ENCODE data around the gene MED14.

DNA sequence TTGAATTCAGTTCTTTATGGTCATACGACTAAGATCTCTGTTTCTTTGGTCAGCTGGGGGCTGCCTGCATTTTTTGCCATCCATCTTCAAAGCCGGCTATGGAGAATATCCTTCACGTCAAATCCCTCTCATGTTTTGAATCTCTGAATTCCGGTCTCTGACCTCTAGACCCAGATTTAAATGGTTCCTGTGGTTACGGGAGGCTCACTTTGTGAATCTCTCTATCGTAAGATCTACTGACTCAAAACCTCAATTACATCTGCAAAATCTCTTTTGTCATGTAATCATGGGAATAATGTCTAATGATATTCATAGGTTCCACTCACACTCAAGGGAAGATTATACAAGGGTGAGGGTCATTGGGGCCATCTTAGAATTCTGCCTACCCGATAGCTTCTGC lies 117.8 kb downstream of the MED14 start:
- TF ChIP-seq, protein P1, sequence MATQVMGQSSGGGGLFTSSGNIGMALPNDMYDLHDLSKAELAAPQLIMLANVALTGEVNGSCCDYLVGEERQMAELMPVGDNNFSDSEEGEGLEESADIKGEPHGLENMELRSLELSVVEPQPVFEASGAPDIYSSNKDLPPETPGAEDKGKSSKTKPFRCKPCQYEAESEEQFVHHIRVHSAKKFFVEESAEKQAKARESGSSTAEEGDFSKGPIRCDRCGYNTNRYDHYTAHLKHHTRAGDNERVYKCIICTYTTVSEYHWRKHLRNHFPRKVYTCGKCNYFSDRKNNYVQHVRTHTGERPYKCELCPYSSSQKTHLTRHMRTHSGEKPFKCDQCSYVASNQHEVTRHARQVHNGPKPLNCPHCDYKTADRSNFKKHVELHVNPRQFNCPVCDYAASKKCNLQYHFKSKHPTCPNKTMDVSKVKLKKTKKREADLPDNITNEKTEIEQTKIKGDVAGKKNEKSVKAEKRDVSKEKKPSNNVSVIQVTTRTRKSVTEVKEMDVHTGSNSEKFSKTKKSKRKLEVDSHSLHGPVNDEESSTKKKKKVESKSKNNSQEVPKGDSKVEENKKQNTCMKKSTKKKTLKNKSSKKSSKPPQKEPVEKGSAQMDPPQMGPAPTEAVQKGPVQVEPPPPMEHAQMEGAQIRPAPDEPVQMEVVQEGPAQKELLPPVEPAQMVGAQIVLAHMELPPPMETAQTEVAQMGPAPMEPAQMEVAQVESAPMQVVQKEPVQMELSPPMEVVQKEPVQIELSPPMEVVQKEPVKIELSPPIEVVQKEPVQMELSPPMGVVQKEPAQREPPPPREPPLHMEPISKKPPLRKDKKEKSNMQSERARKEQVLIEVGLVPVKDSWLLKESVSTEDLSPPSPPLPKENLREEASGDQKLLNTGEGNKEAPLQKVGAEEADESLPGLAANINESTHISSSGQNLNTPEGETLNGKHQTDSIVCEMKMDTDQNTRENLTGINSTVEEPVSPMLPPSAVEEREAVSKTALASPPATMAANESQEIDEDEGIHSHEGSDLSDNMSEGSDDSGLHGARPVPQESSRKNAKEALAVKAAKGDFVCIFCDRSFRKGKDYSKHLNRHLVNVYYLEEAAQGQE (IDR thresholded peaks at IDR 0.05; ENCODE audit: low read depth): no peak
- TF ChIP-seq TAF1 (IDR thresholded peaks at IDR 0.05; ENCODE audit: low read depth) (no peak), ZBTB7A (IDR thresholded peaks at IDR 0.05; ENCODE audit: low read depth) (no peak), EP300 (IDR thresholded peaks at IDR 0.05; ENCODE audit: borderline replicate concordance) (no peak), FOXM1 (IDR thresholded peaks at IDR 0.05; ENCODE audit: borderline replicate concordance, low read depth) (no peak), YY1 (IDR thresholded peaks at IDR 0.05; ENCODE audit: low read depth) (no peak), RAD21 (IDR thresholded peaks at IDR 0.05; ENCODE audit: low read depth) (no peak)
- TF ChIP-seq, protein P2, sequence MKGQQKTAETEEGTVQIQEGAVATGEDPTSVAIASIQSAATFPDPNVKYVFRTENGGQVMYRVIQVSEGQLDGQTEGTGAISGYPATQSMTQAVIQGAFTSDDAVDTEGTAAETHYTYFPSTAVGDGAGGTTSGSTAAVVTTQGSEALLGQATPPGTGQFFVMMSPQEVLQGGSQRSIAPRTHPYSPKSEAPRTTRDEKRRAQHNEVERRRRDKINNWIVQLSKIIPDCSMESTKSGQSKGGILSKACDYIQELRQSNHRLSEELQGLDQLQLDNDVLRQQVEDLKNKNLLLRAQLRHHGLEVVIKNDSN (IDR thresholded peaks at IDR 0.05): no peak
